ENCODE results near the gene SMCO2.

Gene SMCO2

GRCh38 chr12:27446436-27446835, at the start of gene SMCO2:
Gene SMCO2, plus strand, starts transcription at chr12:27446736. Its CDS starts 23,896 bp downstream, at chr12:27470632.
- no peaks in the 10 kb centered on the region for H3K27me3 Mint-ChIP-seq
- no peak within 1 kb of the TSS for H3K27ac Mint-ChIP-seq
- H3K9me3 Mint-ChIP-seq = peaks cover 5 to 11% of the 10 kb centered on the region in 2 donors
- DNase-seq (no peak), ATAC-seq (replicated peaks) (no peak)
- H3K36me3 Mint-ChIP-seq = peaks cover 0 to 13% of the 10 kb centered on the region in 2 donors
- H3K4me1 Mint-ChIP-seq = no peaks in the 10 kb centered on the region
- no peak within 1 kb of the TSS for H3K4me3 Mint-ChIP-seq

- H3K27ac Mint-ChIP-seq = no peak overlapping the region
- H3K9me3 Mint-ChIP-seq = no peaks in the 10 kb centered on the region
- ATAC-seq (replicated peaks) (no peak), DNase-seq (no peak)
- peaks cover 17 to 57% of the 10 kb centered on the region in 2 donors for H3K36me3 Mint-ChIP-seq
- no peaks in the 10 kb centered on the region for H3K4me1 Mint-ChIP-seq
- no peak overlapping the region for H3K4me3 Mint-ChIP-seq
- H3K27me3 Mint-ChIP-seq = no peaks in the 10 kb centered on the region
Observed at GRCh38 chr12:27398466-27398865, 48.1 kb upstream of the SMCO2 start.

DNA sequence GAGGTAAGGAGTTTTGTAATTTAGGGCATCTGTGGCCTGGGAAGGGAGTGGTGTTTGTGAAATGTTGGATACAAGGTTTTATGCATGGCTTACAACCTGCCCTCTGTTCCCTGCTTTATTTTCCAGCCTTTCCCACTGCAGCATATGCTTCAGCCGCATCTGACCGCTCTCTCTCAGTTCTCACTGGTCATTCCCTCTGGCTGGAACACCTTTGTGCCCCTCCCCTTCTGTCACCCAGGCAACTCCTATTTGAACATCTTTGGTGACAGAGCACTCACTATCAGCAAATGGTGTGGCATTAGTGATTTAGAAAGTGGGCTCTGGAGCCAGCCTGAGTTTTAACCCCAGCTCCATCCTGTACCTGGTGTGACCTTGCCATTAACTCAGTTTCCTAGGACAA, 47.5 kb upstream of the SMCO2 start:
- no peaks in the 10 kb centered on the region for H3K27me3 Mint-ChIP-seq
- no peaks in the 10 kb centered on the region for H3K4me1 Mint-ChIP-seq
- H3K9me3 Mint-ChIP-seq = no peaks in the 10 kb centered on the region

DNA sequence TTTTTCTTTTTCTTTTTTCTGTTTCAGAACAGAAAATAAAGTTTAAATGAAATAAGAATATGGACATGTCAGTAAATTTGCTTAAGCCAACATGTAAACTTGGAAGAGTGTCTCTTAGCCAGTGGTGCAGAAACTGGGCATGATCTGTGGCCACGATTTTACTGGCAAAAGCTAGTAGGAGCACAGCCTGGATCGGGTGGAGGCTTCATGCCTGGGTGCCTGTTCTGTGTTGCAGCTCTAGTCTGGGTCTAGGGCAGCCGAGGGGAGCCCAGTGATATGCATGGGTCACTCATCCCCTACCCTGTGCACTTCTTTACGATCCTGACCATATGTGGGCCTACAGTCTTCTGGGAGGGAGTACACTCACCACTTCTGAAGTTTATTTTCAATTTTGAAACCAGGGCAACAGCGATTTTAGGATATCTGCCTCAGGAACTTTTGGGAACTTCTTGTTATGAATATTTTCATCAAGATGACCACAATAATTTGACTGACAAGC, 45.6 kb upstream of the SMCO2 start:
- Mint-ChIP-seq H3K27ac (no peak overlapping the region), H3K9me3 (peaks cover 0 to 7% of the 10 kb centered on the region in 2 donors)
- no peak for DNase-seq

More for the DNA sequence above, 47.5 kb upstream of the SMCO2 start:
- ATAC-seq (replicated peaks) (no peak), DNase-seq (no peak)
- Mint-ChIP-seq H3K4me3 (no peak overlapping the region), H3K36me3 (peaks cover 16 to 56% of the 10 kb centered on the region in 2 donors), H3K27ac (no peak overlapping the region)

GRCh38 chr12:27412047-27412446, 34.5 kb upstream of the SMCO2 start:
- H3K4me3 Mint-ChIP-seq = no peak overlapping the region
- H3K27ac Mint-ChIP-seq = no peak overlapping the region
- H3K9me3 Mint-ChIP-seq = peaks cover 2 to 7% of the 10 kb centered on the region in 2 donors
- peaks cover 25 to 47% of the 10 kb centered on the region in 2 donors for H3K36me3 Mint-ChIP-seq
- no peak for ATAC-seq (replicated peaks)
- no peaks in the 10 kb centered on the region for H3K27me3 Mint-ChIP-seq
- DNase-seq = no peak
- no peaks in the 10 kb centered on the region for H3K4me1 Mint-ChIP-seq

More for the DNA sequence above, 45.6 kb upstream of the SMCO2 start:
- ATAC-seq (replicated peaks) = no peak
- Mint-ChIP-seq H3K36me3 (peaks cover 28 to 56% of the 10 kb centered on the region in 2 donors), H3K27me3 (no peaks in the 10 kb centered on the region), H3K4me3 (no peak overlapping the region), H3K4me1 (no peaks in the 10 kb centered on the region)

DNA sequence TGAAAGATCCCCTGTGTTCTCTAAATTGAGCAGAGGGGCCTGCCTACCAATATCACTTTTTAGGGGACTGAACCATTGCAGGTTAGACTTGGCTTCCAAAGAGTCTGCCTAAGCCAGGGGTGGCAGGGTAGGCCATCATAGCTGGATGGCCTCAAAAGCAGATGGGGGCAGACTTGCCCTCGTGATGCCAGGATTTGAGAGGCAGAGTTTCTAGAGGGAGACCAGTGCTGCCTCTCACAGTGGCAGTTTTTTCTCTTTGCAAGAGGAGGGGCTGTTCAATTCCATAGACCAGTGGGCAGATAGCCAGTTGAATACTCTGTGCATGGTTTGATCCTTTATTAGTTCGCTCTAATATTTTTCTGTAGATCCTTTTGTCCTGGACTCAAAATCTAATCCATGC, 23.8 kb upstream of the SMCO2 start:
- Mint-ChIP-seq H3K27ac (no peak overlapping the region), H3K4me3 (no peak overlapping the region), H3K4me1 (peaks cover 0 to 5% of the 10 kb centered on the region in 2 donors), H3K9me3 (no peaks in the 10 kb centered on the region), H3K27me3 (no peaks in the 10 kb centered on the region), H3K36me3 (peaks cover 19 to 46% of the 10 kb centered on the region in 2 donors)
- DNase-seq (no peak), ATAC-seq (replicated peaks) (no peak)

- H3K27me3 Mint-ChIP-seq = no peaks in the 10 kb centered on the region
- no peaks in the 10 kb centered on the region for H3K9me3 Mint-ChIP-seq
- H3K27ac Mint-ChIP-seq = no peak overlapping the region
- peaks cover 0 to 5% of the 10 kb centered on the region in 2 donors for H3K4me1 Mint-ChIP-seq
- ATAC-seq (replicated peaks) (peak; percentile 27 to 42), DNase-seq (no peak)
- H3K4me3 Mint-ChIP-seq = no peak overlapping the region
- H3K36me3 Mint-ChIP-seq = peaks cover 15 to 38% of the 10 kb centered on the region in 2 donors
Observed at GRCh38 chr12:27424631-27425230, 21.8 kb upstream of the SMCO2 start.

GRCh38 chr12:27425306-27425705, 21.2 kb upstream of the SMCO2 start:
- DNase-seq (no peak), ATAC-seq (replicated peaks) (no peak)
- H3K36me3 Mint-ChIP-seq = peaks cover 10 to 33% of the 10 kb centered on the region in 2 donors
- no peak overlapping the region for H3K27ac Mint-ChIP-seq
- peaks cover 0 to 5% of the 10 kb centered on the region in 2 donors for H3K4me1 Mint-ChIP-seq
- H3K27me3 Mint-ChIP-seq = no peaks in the 10 kb centered on the region
- H3K9me3 Mint-ChIP-seq = no peaks in the 10 kb centered on the region
- H3K4me3 Mint-ChIP-seq = no peak overlapping the region

DNA sequence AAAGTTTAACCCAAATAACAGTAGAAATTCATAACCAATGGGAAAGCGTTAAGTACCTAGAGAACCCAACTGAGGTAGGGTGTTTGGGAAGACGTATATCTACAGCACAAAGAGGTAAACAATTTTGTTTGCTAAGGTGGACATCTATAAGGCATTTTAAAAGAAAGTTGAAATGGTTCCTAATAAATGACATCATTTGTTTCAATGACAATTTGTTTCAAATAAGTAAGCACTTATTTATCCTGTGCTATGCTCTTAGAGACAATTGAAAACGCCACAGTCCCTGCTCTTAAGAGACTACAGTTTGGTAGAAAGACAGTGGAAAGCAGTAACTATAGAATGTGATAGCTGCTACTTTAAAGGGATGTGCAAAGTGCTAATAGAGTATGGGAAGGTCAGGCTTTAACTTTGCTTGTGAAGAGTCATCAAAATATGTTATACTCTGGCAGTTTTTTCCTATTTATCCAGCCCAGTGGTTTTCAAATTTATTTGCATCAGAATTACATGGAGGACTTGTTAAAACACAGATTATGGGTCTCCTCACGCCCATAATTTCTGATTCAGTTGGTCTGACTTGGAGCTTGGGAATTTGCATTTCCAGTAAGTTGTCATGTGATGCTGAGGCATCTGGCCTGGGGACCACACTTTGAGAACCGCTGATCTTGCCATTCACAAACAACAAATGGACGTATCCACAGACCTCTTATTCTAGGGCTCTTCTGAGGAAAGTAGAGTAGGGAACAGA, 19.6 kb upstream of the SMCO2 start:
- H3K27me3 Mint-ChIP-seq = no peaks in the 10 kb centered on the region
- no peak overlapping the region for H3K27ac Mint-ChIP-seq
- H3K36me3 Mint-ChIP-seq = peaks cover 5 to 36% of the 10 kb centered on the region in 2 donors
- peaks cover 4 to 11% of the 10 kb centered on the region in 2 donors for H3K4me1 Mint-ChIP-seq
- no peaks in the 10 kb centered on the region for H3K9me3 Mint-ChIP-seq
- DNase-seq = no peak
- no peak overlapping the region for H3K4me3 Mint-ChIP-seq
- ATAC-seq (replicated peaks) = no peak

DNA sequence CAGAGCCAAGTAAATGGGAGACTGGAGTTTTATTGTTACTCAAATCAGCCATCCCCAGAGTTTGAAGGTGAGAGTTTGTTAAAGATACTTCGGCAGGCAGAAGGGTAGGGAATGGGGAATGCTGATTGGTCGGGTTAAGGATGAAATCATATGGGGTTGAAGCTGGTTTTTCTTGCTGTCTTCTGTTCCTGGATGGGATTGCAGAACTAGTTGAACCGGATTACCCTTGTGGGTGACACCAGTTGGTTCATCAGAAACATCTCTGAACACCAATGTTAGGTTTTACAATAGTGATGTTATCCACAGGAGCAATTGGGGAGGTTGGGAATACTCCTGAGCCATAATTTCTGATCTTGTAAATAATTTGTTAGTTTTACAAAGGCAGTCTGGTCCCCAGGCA, 18.7 kb upstream of the SMCO2 start:
- Mint-ChIP-seq H3K36me3 (peaks cover 5 to 30% of the 10 kb centered on the region in 2 donors), H3K27me3 (no peaks in the 10 kb centered on the region), H3K27ac (no peak overlapping the region), H3K9me3 (no peaks in the 10 kb centered on the region), H3K4me1 (peaks cover 4 to 11% of the 10 kb centered on the region in 2 donors), H3K4me3 (no peak overlapping the region)
- ATAC-seq (replicated peaks) (no peak), DNase-seq (no peak)

DNA sequence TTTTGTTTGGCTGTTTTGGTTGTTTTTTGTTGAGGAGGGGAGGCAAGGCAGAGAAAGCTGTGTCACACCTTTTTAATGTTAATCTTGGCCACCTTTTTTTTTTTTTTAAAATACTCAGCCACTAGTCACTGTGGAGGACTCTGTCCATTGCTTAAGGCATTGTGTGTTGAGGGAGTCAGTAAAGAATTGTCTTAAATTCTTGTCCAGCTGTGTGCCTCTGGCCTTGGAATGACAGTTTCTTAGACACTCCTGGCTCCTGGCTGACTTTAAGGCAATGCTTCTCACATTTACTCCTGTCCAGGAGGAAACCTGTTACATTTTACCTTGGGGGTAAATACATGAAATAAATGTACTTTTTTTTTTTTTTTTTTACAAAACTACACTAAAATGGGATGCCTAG, 18.1 kb upstream of the SMCO2 start:
- Mint-ChIP-seq H3K27ac (no peak overlapping the region), H3K4me1 (peaks cover 4 to 11% of the 10 kb centered on the region in 2 donors), H3K27me3 (no peaks in the 10 kb centered on the region), H3K4me3 (no peak overlapping the region), H3K36me3 (peaks cover 5 to 30% of the 10 kb centered on the region in 2 donors), H3K9me3 (no peaks in the 10 kb centered on the region)
- DNase-seq (no peak), ATAC-seq (replicated peaks) (no peak)

DNA sequence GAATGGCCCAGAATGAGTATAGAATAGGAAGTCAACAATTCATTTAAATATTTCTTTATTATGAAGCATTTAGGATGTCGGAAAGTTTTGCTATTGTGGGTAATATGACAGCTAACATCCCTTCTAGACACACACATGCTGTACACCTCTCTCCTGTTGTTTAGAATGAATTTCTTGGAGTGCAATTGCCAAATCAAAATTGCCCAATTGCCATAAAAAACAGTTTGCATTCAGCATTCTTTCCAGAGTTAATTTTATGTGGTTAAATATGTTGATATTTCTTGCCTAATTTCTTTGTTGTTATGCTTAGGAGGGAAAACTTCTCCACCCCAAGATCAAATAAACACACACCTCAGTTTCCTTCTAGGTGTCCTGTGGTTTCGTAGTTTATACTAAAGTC, 16.9 kb upstream of the SMCO2 start:
- no peak overlapping the region for H3K27ac Mint-ChIP-seq
- no peaks in the 10 kb centered on the region for H3K27me3 Mint-ChIP-seq
- peaks cover 5 to 28% of the 10 kb centered on the region in 2 donors for H3K36me3 Mint-ChIP-seq
- H3K4me1 Mint-ChIP-seq = peaks cover 4 to 11% of the 10 kb centered on the region in 2 donors
- DNase-seq = no peak
- no peak for ATAC-seq (replicated peaks)
- no peak overlapping the region for H3K4me3 Mint-ChIP-seq
- no peaks in the 10 kb centered on the region for H3K9me3 Mint-ChIP-seq

- ATAC-seq (replicated peaks) (peak in 1 of 2 donors; percentile 71), DNase-seq (no peak)
- no peak overlapping the region for H3K4me3 Mint-ChIP-seq
- H3K4me1 Mint-ChIP-seq = peaks cover 12 to 17% of the 10 kb centered on the region in 2 donors
- H3K9me3 Mint-ChIP-seq = no peaks in the 10 kb centered on the region
- no peaks in the 10 kb centered on the region for H3K27me3 Mint-ChIP-seq
- no peak overlapping the region for H3K27ac Mint-ChIP-seq
- H3K36me3 Mint-ChIP-seq = peaks cover 3 to 21% of the 10 kb centered on the region in 2 donors
Observed at GRCh38 chr12:27431185-27431584, 15.4 kb upstream of the SMCO2 start.

DNA sequence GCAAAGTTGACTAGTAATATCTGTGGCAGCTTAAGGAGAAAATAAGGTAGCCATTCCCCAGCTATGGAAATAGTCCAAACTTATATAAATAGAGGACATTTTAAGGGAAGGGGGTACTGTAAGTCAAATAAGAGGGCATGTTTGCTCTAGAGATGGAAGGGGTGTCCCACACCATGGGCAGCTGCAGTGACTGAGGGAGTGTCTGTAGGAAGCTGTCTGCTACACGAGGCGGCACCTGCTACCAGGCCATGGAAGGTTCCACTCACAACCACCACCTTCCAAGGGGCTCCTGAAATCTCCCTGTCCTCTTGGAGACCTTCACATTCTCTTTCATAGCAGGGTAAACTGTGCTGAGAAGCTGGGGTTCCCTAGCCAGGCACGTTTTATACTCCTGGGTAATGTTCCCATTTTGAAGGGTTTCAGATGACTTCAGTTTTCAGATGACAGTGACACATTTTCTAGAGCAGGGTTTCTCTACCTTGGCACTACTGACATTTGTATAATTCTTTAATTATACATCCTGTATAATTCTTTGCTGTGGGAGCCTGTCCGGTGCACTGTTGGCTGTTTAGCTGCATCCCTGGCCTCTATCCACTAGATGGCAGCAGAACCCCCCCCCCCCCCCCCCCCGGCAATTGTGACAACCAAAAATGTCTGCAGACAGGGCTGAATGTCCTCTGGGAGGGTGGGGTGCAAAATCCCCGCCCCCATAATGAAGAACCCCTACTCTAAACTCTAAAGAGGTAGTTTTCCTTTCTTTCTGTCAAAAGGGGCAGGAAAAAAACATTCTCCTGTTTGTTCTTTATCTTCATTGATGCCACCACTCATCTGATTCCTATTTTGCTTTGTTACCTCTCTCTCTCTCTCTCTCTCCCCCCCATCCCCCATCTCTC, 11.6 kb upstream of the SMCO2 start:
- Mint-ChIP-seq H3K4me1 (peaks cover 23 to 34% of the 10 kb centered on the region in 2 donors), H3K36me3 (peaks cover 12 to 20% of the 10 kb centered on the region in 2 donors), H3K27ac (no peak overlapping the region), H3K4me3 (no peak overlapping the region), H3K9me3 (peaks cover 0 to 2% of the 10 kb centered on the region in 2 donors), H3K27me3 (no peaks in the 10 kb centered on the region)
- no peak for DNase-seq
- ATAC-seq (replicated peaks) = peak; percentile 36 to 52
